H1 (cell line): ENCODE measurements around the gene GFY. TPM values are rescaled to one million over a fixed set of nuclear protein-coding genes. Genes with fewer than 3 reads are reported as not detected.

ENCODE experiments used
- ASH2L ChIP-seq: fragments of 200-600, 300-600 bp; sonication (generic); IDR thresholded peaks from one replicate; pipeline ENCODE4 v1.7.1; 2017; ENCODE audit warnings: low read length
- CBX5 ChIP-seq: fragments of 300-800, 300-1000 bp; sonication (generic); IDR thresholded peaks from 2 replicates; pipeline ENCODE4 v1.7.1; 2016; ENCODE audit warnings: antibody characterized with exemption, low read length, low read depth
- CBX8 ChIP-seq: fragments of 300-800, 300-1000 bp; sonication (generic); IDR thresholded peaks from 2 replicates; pipeline ENCODE4 v1.7.1; 2016; ENCODE audit warnings: low read depth, low read length, borderline replicate concordance
- CHD1 ChIP-seq: IDR thresholded peaks from 2 replicates; pipeline ENCODE4 v1.6.1; 2012; ENCODE audit warnings: low read depth, low read length, improper control_type of control experiment
- CTBP2 ChIP-seq: IDR thresholded peaks from 2 replicates; pipeline ENCODE4 v1.7.0; 2011; ENCODE audit warnings: borderline replicate concordance, mild to moderate bottlenecking, moderate library complexity, mixed read lengths, low read length; ENCODE audit not compliant: insufficient read depth, insufficient read length
- HDAC2 ChIP-seq, 2 experiments: fragments of 300-600 bp in 1 of 2; sonication (generic) in 1 of 2; IDR thresholded peaks; 2 replicates each; pipeline ENCODE4 v1.6.1; 2011 to 2012; ENCODE audit warnings: low read depth in 2 of 2, low read length in 2 of 2, mild to moderate bottlenecking in 2 of 2, moderate library complexity in 2 of 2, borderline replicate concordance in 1 of 2, inconsistent platforms in 1 of 2
- HDAC6 ChIP-seq: IDR thresholded peaks from one replicate; pipeline ENCODE4 v1.7.1; 2012; ENCODE audit warnings: low read depth, mild to moderate bottlenecking, inconsistent platforms, low read length, moderate library complexity
- MAFK ChIP-seq: IDR thresholded peaks from 2 replicates; pipeline ENCODE4 v1.6.1; 2012; ENCODE audit warnings: low read depth, mild to moderate bottlenecking, improper control_type of control experiment, low read length
- MAX ChIP-seq: IDR thresholded peaks from 2 replicates; pipeline ENCODE4 v1.6.1; 2012; ENCODE audit warnings: inconsistent platforms
- NANOG ChIP-seq: IDR thresholded peaks from 2 replicates; pipeline ENCODE4 v1.6.1; 2011; ENCODE audit warnings: low read length, low read depth, mild to moderate bottlenecking, inconsistent platforms; ENCODE audit not compliant: insufficient read depth, poor library complexity, severe bottlenecking
- RXRA ChIP-seq: IDR thresholded peaks from 2 replicates; pipeline ENCODE4 v1.6.1; 2011; ENCODE audit warnings: low read depth, mild to moderate bottlenecking, low read length, moderate library complexity; ENCODE audit not compliant: insufficient read depth
- SP1 ChIP-seq: IDR thresholded peaks from 2 replicates; pipeline ENCODE4 v1.6.1; 2011; ENCODE audit warnings: low read depth, low read length
- TAF1 ChIP-seq: IDR thresholded peaks from 2 replicates; pipeline ENCODE4 v1.6.1; 2011; ENCODE audit warnings: mild to moderate bottlenecking, low read depth, low read length
- TCF12 ChIP-seq: IDR thresholded peaks from 2 replicates; pipeline ENCODE4 v1.6.1; 2011; ENCODE audit warnings: low read depth, mild to moderate bottlenecking, low read length
- USF2 ChIP-seq: IDR thresholded peaks from 2 replicates; pipeline ENCODE4 v1.6.1; 2011; ENCODE audit warnings: low read length, improper control_type of control experiment
- polyA plus RNA-seq, 7 experiments: library from polyadenylated mRNA; depleted of rRNA in 3 of 7; stranded (reverse) in 5 of 7; unstranded in 2 of 7; fragments of >200 nt in 5 of 7; fragments of 200-250 nt in 2 of 7; gene quantifications; 1 replicate in 5 of 7; 2 replicates in 1 of 7; 4 replicates in 1 of 7; pipeline versions ENCODE4 v1.2.1 to v1.2.3, GENCODE V29; 2011 to 2013; ENCODE audit warnings: missing spikeins in 2 of 7, mixed read lengths in 2 of 7
- total RNA-seq: library from RNA; stranded (reverse); fragmentation: NEBNext Ultra II Directional; extraction: Animal tissue kit (Norgen Biotek cat#: 25700); gene quantifications from 2 replicates; pipeline ENCODE4 v1.2.1, GENCODE V29; 2021
- TF ChIP-seq, protein P1 (sequence below), 3 experiments: IDR thresholded peaks; 1 replicate in 2 of 3; 2 replicates in 1 of 3; pipeline versions ENCODE4 v1.5.1 to v1.6.1; 2011; ENCODE audit warnings: low read length in 3 of 3, mild to moderate bottlenecking in 3 of 3, inconsistent platforms in 2 of 3, low read depth in 1 of 3, moderate library complexity in 1 of 3; ENCODE audit not compliant: insufficient read depth in 1 of 3; ENCODE audit errors: control extremely low read depth in 1 of 3

Gene GFY
- total and polyA plus RNA-seq, 2 of the 8 experiments (the other 6 are each of a cell fraction or from before 2014, with no cell fraction given), result 0.68 to 0.93 TPM

DNA sequence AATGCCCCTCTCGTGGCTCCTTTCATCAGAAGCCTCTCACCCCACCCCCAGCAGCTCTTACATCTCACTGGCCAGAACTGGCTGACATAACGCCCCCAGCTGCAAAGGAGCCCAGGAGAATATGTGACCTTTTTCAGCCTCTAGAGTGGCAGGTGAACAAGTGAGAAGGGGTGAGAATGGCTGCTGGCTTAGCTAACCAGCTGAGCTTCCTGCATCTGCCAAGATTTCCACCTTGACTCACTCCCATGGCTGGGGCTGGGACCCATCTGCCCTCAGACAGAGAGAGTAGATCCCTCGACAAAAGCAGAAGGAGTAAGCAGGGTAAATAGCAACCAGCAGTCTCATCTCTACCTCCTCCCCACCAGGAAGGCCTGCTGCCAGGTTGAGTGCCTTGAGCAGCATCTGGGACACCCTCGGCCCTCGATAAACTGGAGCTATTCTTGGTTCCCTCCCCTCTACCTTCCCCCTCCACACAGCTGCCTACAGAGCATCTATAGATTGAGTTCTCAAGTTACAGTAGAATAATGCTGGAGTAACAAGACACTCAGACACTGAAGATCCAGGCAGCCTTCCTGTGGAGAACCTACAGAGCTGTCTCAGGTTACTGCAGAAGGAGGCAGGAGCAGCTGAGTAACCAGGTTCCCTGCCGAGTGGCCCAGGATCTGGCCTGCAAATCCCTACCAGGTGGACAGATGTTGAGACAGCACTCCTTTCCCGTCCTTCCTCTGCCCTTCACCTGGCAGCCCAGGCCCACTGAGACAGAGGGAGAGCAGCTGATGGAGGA lies 21.6 kb upstream of the GFY start (continued):
- TF ChIP-seq CHD1, result no peak
- TF ChIP-seq RXRA, result no peak
- TF ChIP-seq HDAC2 (IDR thresholded peaks at IDR 0.05; ENCODE audit: borderline replicate concordance in 1 of 2, low read depth in 2 of 2, low read length in 2 of 2), result peak in 1 of 2 experiments; percentile 35; a peak in 1 of 4 replicates
- TF ChIP-seq MAFK, result no peak
- peak; percentile 42; the same call in 1 of the 2 replicates for TF ChIP-seq TAF1
- peak; percentile 82 for TF ChIP-seq ASH2L
- 0 out of 2 replicates have a peak, but pooled peaks have one; percentile 43 for TF ChIP-seq MAX
- TF ChIP-seq CBX5, result no peak
- no peak for TF ChIP-seq CTBP2
- TF ChIP-seq CBX8, result no peak
- TF ChIP-seq, protein P1, sequence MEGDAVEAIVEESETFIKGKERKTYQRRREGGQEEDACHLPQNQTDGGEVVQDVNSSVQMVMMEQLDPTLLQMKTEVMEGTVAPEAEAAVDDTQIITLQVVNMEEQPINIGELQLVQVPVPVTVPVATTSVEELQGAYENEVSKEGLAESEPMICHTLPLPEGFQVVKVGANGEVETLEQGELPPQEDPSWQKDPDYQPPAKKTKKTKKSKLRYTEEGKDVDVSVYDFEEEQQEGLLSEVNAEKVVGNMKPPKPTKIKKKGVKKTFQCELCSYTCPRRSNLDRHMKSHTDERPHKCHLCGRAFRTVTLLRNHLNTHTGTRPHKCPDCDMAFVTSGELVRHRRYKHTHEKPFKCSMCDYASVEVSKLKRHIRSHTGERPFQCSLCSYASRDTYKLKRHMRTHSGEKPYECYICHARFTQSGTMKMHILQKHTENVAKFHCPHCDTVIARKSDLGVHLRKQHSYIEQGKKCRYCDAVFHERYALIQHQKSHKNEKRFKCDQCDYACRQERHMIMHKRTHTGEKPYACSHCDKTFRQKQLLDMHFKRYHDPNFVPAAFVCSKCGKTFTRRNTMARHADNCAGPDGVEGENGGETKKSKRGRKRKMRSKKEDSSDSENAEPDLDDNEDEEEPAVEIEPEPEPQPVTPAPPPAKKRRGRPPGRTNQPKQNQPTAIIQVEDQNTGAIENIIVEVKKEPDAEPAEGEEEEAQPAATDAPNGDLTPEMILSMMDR (IDR thresholded peaks at IDR 0.05; ENCODE audit: control extremely low read depth in 1 of 3, insufficient read depth in 1 of 3, low read depth in 1 of 3, low read length in 3 of 3), result no peak
- TF ChIP-seq SP1, result peak; percentile 88
- TF ChIP-seq NANOG, result peak; percentile 20
- TF ChIP-seq TCF12, result peak; percentile 85; the same call in 1 of the 2 replicates
- TF ChIP-seq HDAC6, result no peak
- no peak for TF ChIP-seq USF2
